Measurements from ENCODE around the gene VWA8.

The VWA8 gene

GRCh38 chr13:41681587-41681986 lies 279.3 kb downstream of the VWA8 start:
- Histone ChIP-seq H3K4me1 (ENCODE audit: low read length) (no peaks in the 10 kb centered on the region), H3K9me3 (replicated peaks; ENCODE audit: insufficient read depth, low read length) (no peaks in the 10 kb centered on the region), H2AFZ (ENCODE audit: low read length) (no peak overlapping the region), H3K9me2 (replicated peaks; ENCODE audit: insufficient read depth, low read length) (no peaks in the 10 kb centered on the region), H3K27me3 (replicated peaks; ENCODE audit: insufficient read depth, low read length) (no peaks in the 10 kb centered on the region), H3F3A (ENCODE audit: insufficient read depth, low read length) (no peaks in the 10 kb centered on the region), H3K79me2 (ENCODE audit: low read length) (no peaks in the 10 kb centered on the region), H3K4me3 (ENCODE audit: low read length) (no peak overlapping the region), H3K36me3 (replicated peaks; ENCODE audit: insufficient read depth, low read length) (no peaks in the 10 kb centered on the region), H4K20me1 (ENCODE audit: insufficient read depth, low read length) (no peaks in the 10 kb centered on the region), H3K27ac (ENCODE audit: low read length) (no peak overlapping the region), H3K4me2 (ENCODE audit: low read depth, low read length) (no peak overlapping the region), H3K9ac (ENCODE audit: low read length) (no peak overlapping the region)
- TF ChIP-seq, protein P1, sequence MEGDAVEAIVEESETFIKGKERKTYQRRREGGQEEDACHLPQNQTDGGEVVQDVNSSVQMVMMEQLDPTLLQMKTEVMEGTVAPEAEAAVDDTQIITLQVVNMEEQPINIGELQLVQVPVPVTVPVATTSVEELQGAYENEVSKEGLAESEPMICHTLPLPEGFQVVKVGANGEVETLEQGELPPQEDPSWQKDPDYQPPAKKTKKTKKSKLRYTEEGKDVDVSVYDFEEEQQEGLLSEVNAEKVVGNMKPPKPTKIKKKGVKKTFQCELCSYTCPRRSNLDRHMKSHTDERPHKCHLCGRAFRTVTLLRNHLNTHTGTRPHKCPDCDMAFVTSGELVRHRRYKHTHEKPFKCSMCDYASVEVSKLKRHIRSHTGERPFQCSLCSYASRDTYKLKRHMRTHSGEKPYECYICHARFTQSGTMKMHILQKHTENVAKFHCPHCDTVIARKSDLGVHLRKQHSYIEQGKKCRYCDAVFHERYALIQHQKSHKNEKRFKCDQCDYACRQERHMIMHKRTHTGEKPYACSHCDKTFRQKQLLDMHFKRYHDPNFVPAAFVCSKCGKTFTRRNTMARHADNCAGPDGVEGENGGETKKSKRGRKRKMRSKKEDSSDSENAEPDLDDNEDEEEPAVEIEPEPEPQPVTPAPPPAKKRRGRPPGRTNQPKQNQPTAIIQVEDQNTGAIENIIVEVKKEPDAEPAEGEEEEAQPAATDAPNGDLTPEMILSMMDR (IDR thresholded peaks at IDR 0.05; ENCODE audit: low read length): no peak
- TF ChIP-seq EZH2phosphoT487 (IDR thresholded peaks at IDR 0.05; ENCODE audit: low read length) (no peak), EZH2 (optimal IDR thresholded peaks at IDR 0.05; ENCODE audit: low read depth, low read length) (no peak)
- DNase-seq: no peak

DNA sequence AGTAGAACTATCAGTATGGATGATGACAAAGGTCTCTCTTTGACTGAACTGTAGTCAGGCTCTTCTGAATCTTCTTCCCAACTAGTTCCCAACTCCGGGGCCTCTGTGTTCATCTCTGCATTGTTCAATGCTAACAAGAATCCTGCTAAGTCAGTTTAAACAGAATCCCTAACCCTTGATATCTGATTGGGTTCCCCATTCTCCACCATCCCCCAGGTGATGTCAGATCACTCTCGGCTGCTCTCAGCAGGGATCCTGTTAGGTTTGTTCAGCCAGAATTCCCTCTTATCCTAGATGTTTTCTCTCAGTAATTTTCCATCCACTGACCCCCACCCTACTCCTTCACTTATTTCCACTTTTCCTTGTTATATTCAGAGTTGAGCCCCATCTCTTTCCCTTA lies 280.0 kb downstream of the VWA8 start:
- Histone ChIP-seq H3K4me3 (ENCODE audit: low read length) (no peak overlapping the region), H3F3A (ENCODE audit: insufficient read depth, low read length) (no peaks in the 10 kb centered on the region), H3K27ac (ENCODE audit: low read length) (no peak overlapping the region), H2AFZ (ENCODE audit: low read length) (no peak overlapping the region), H3K79me2 (ENCODE audit: low read length) (no peaks in the 10 kb centered on the region), H3K9me3 (replicated peaks; ENCODE audit: insufficient read depth, low read length) (no peaks in the 10 kb centered on the region), H3K9me2 (replicated peaks; ENCODE audit: insufficient read depth, low read length) (no peaks in the 10 kb centered on the region), H3K36me3 (replicated peaks; ENCODE audit: insufficient read depth, low read length) (no peaks in the 10 kb centered on the region), H3K4me2 (ENCODE audit: low read depth, low read length) (no peak overlapping the region), H3K27me3 (replicated peaks; ENCODE audit: insufficient read depth, low read length) (no peaks in the 10 kb centered on the region), H3K9ac (ENCODE audit: low read length) (no peak overlapping the region), H4K20me1 (ENCODE audit: insufficient read depth, low read length) (no peaks in the 10 kb centered on the region), H3K4me1 (ENCODE audit: low read length) (no peaks in the 10 kb centered on the region)
- DNase-seq: no peak
- TF ChIP-seq, protein P1 (IDR thresholded peaks at IDR 0.05; ENCODE audit: low read length): no peak
- no peak for TF ChIP-seq EZH2phosphoT487 (IDR thresholded peaks at IDR 0.05; ENCODE audit: low read length)
- TF ChIP-seq EZH2 (optimal IDR thresholded peaks at IDR 0.05; ENCODE audit: low read depth, low read length): no peak

DNA sequence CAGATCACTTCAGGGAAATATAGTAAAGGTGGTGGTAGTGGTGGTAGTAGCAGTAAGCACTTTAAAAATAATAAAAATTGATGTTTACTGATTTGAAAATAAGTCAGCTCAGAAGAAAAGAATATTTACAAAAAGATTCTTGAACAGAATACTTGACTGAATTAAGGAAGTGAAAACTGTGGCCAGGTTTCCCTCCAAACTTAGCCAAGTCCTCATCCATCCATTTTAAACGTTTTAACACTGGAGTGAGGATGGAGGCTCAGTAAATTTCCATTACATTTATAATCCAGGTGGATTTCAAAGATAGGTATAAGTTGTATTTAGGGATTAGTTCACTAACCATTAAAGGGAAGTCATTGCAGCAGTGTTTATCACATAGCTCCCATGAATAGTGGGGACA lies 282.1 kb downstream of the VWA8 start:
- H3K4me1 ChIP-seq (ENCODE audit: low read length): no peaks in the 10 kb centered on the region
- no peaks in the 10 kb centered on the region for H3K36me3 ChIP-seq (replicated peaks; ENCODE audit: insufficient read depth, low read length)
- no peaks in the 10 kb centered on the region for H3F3A ChIP-seq (ENCODE audit: insufficient read depth, low read length)
- H3K79me2 ChIP-seq (ENCODE audit: low read length): no peaks in the 10 kb centered on the region
- no peak for DNase-seq
- no peak overlapping the region for H3K27ac ChIP-seq (ENCODE audit: low read length)
- no peak overlapping the region for H3K9ac ChIP-seq (ENCODE audit: low read length)
- H3K9me3 ChIP-seq (replicated peaks; ENCODE audit: insufficient read depth, low read length): no peaks in the 10 kb centered on the region
- no peaks in the 10 kb centered on the region for H3K9me2 ChIP-seq (replicated peaks; ENCODE audit: insufficient read depth, low read length)
- no peak for TF ChIP-seq EZH2 (optimal IDR thresholded peaks at IDR 0.05; ENCODE audit: low read depth, low read length)
- TF ChIP-seq, protein P1 (IDR thresholded peaks at IDR 0.05; ENCODE audit: low read length): no peak
- no peak for TF ChIP-seq EZH2phosphoT487 (IDR thresholded peaks at IDR 0.05; ENCODE audit: low read length)
- H3K4me2 ChIP-seq (ENCODE audit: low read depth, low read length): no peak overlapping the region
- H4K20me1 ChIP-seq (ENCODE audit: insufficient read depth, low read length): no peaks in the 10 kb centered on the region
- no peaks in the 10 kb centered on the region for H3K27me3 ChIP-seq (replicated peaks; ENCODE audit: insufficient read depth, low read length)
- no peak overlapping the region for H2AFZ ChIP-seq (ENCODE audit: low read length)
- no peak overlapping the region for H3K4me3 ChIP-seq (ENCODE audit: low read length)
